T-cell (primary cell): ENCODE data around the gene SMURF2. TPM values are rescaled to one million over a fixed set of nuclear protein-coding genes. Genes with fewer than 3 reads are reported as not detected.
"Not testable (repeated sequence)": the region's sequence is repeated elsewhere in the genome, so short reads cannot be mapped to it uniquely, and the experiment has no call there.

Experiments
- ATAC-seq, 4 experiments: fragments of 200-7000 bp in 3 of 4; fragments of 150-1000 bp in 1 of 4; cut with Tn5 transposase; replicated peaks in 1 of 4; 1 replicate in 3 of 4; 2 replicates in 1 of 4; pipeline ENCODE4 v1.10.0; 2021; ENCODE audit warnings: moderate library complexity in 3 of 4, mild to moderate bottlenecking in 2 of 4, moderate number of reproducible peaks in 1 of 4
- CTCF ChIA-PET, 2 donors: fragments of 300-600 bp; sonication (Branson Sonifier 250); formaldehyde crosslinking; loops; one replicate each; lab custom pipeline; 2022; ENCODE audit warnings: antibody characterized with exemption in 2 of 2; lab: Charles Lee
- POLR2A ChIA-PET, 2 donors: fragments of 300-600 bp; sonication (Branson Sonifier 250); formaldehyde crosslinking; loops; one replicate each; lab custom pipeline; 2022; ENCODE audit warnings: antibody characterized with exemption in 2 of 2; lab: Charles Lee
- DNase-seq, 35 experiments: peaks; one replicate each; pipeline versions ENCODE4 v3.0.0 to v3.0.0-alpha.2; 2013 to 2023
- H3K27ac ChIP-seq: one replicate; pipeline ENCODE4 v1.5.1; 2013; ENCODE audit warnings: low read length
- H3K27me3 ChIP-seq, 2 experiments: replicated peaks in 1 of 2; 1 replicate in 1 of 2; 2 replicates in 1 of 2; pipeline versions ENCODE4 v1.6.1 to v1.7.0; 2013; ENCODE audit warnings: low read length in 1 of 2, mixed read lengths in 1 of 2; ENCODE audit not compliant: control insufficient read depth in 2 of 2, insufficient read depth in 2 of 2; ENCODE audit errors: extremely low read depth in 1 of 2
- H3K36me3 ChIP-seq, 2 donors: 1 replicate in 1 of 2; 2 replicates in 1 of 2; pipeline versions ENCODE4 v1.6.1 to v1.7.0; 2013; ENCODE audit warnings: low read length in 1 of 2; ENCODE audit not compliant: control insufficient read depth in 2 of 2, insufficient read depth in 1 of 2; ENCODE audit errors: extremely low read depth in 1 of 2
- H3K4me1 ChIP-seq, 2 experiments: 1 replicate in 1 of 2; 2 replicates in 1 of 2; pipeline versions ENCODE4 v1.6.1 to v1.7.0; 2013; ENCODE audit warnings: low read length in 2 of 2, mixed read lengths in 1 of 2; ENCODE audit not compliant: insufficient read depth in 2 of 2, control insufficient read depth in 1 of 2; ENCODE audit errors: extremely low read depth in 1 of 2
- H3K4me3 ChIP-seq, 2 donors: 1 replicate in 1 of 2; 2 replicates in 1 of 2; pipeline versions ENCODE4 v1.5.1 to v1.7.0; 2013; ENCODE audit warnings: mild to moderate bottlenecking in 2 of 2, low read length in 1 of 2, moderate library complexity in 1 of 2; ENCODE audit not compliant: control insufficient read depth in 1 of 2; ENCODE audit errors: extremely low read depth in 1 of 2
- H3K9me3 ChIP-seq: 2 replicates; pipeline ENCODE4 v1.7.0; 2013
- H3K27ac Mint-ChIP-seq, 2 donors: one replicate each; pipeline ENCODE4 v1.8.0; 2020 to 2021; ENCODE audit warnings: mild to moderate bottlenecking in 2 of 2, mixed read lengths in 2 of 2
- H3K27me3 Mint-ChIP-seq, 2 donors: one replicate each; pipeline ENCODE4 v1.8.0; 2021 to 2022; ENCODE audit warnings: mixed read lengths in 2 of 2
- H3K36me3 Mint-ChIP-seq: one replicate; pipeline ENCODE4 v1.8.0; 2021; ENCODE audit warnings: mixed read lengths
- H3K4me1 Mint-ChIP-seq, 3 donors: one replicate each; pipeline ENCODE4 v1.8.0; 2020 to 2022; ENCODE audit warnings: mixed read lengths in 3 of 3, mild to moderate bottlenecking in 1 of 3
- H3K4me3 Mint-ChIP-seq, 3 donors: one replicate each; pipeline ENCODE4 v1.8.0; 2020 to 2022; ENCODE audit warnings: mild to moderate bottlenecking in 3 of 3, mixed read lengths in 3 of 3, moderate library complexity in 3 of 3
- H3K9me3 Mint-ChIP-seq, 3 donors: one replicate each; pipeline ENCODE4 v1.8.0; 2020 to 2022; ENCODE audit warnings: mixed read lengths in 3 of 3
- WGBS: methylation state at CpG from one replicate; pipeline ENCODE4 v1.1.5; 2013; ENCODE audit warnings: missing lambda C conversion rate; ENCODE audit not compliant: insufficient coverage; 5-methylcytosine and 5-hydroxymethylcytosine counted together
- total RNA-seq, 35 experiments: library from RNA in 6 of 35; stranded (reverse) in 6 of 35; fragments of 120-200 nt in 1 of 35; gene quantifications; one replicate each; pipeline versions ENCODE4 v1.2.1 to v1.2.4 and lab custom pipeline; 2013 to 2026

Gene SMURF2
- total RNA-seq, 5 donors from 2014 or later (not counting 1 experiment from before 2014, with no cell fraction given): 27.4 to 36.6 (median 34.8) TPM

DNA sequence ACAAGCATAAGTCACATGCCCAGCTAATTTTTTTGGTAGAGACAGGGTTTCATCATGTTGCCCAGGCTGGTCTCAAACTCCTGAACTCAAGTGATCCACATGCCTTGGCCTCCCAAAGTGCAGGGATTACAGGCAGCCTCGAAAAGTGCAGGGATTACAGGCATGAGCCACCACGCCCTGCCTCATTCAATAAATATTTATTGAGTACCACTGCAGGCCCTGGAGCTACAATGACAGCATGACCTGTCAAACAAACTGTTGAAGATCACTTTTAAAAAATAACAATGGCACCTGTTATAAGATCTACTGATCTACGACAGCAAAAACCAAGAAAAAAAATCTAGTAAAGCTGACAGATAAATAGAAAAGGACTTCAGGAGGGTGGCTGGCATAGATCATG, 79.1 kb downstream of the SMURF2 start:
- WGBS: 100% methylated on average over 1 of the region's 3 CpGs
- no peak overlapping the region for H3K4me3 Mint-ChIP-seq
- peaks cover 27% of the 10 kb centered on the region for H3K36me3 Mint-ChIP-seq
- no peaks in the 10 kb centered on the region for H3K9me3 ChIP-seq
- no peak overlapping the region for H3K4me3 ChIP-seq
- H3K27ac ChIP-seq: no peak overlapping the region
- H3K27me3 ChIP-seq: no peaks in the 10 kb centered on the region
- no peaks in the 10 kb centered on the region for H3K27me3 Mint-ChIP-seq
- POLR2A ChIA-PET: no interaction called here
- peaks cover 18 to 38% of the 10 kb centered on the region in 2 donors for H3K36me3 ChIP-seq
- DNase-seq (no peak), ATAC-seq (no peak)
- H3K27ac Mint-ChIP-seq: no peak overlapping the region
- CTCF ChIA-PET: no interaction called here
- H3K4me1 Mint-ChIP-seq: peaks cover 0 to 13% (median 10%) of the 10 kb centered on the region in 3 donors
- no peaks in the 10 kb centered on the region for H3K9me3 Mint-ChIP-seq
- no peaks in the 10 kb centered on the region for H3K4me1 ChIP-seq

DNA sequence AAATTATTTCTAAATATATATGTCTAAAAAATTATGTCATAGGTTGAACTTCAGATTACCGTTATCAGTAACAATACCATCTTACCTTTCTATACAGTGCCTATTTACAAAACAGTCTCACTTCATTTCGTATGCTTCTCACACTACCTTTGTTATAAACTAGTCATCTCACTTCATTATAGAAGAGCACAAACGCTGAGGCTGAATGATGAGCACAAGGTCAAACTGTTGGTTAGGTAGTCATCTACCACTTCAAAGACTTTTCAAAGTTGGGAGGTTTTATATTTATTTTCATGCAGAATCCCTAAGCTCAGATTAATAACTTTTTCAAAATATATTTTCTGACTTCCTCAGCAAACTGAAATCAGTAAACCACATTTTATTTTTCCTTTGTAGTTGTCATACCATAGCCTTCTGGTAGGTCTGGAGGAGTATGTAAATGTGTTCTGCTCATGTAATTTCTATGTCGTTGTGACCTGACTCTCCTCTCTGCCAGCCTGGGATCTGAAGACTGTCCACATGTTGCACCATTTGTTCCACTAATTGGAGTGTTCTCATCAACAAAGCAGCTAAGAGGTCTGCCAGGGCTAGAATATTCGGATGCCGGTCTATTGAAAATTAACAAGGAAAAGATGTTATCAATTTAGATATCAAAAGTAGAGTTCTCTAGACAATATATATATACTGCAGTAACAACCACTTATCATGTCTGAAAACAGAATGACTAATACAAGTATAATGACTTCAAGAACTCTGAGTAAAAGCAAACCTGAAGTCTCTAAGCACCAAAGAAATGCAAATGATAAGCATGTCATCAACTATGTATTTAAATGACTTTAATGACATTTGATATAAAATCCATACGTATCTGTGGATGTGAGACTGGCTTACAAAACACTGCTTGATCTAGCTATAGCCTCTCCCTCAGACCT, 81.5 kb downstream of the SMURF2 start:
- Histone ChIP-seq H3K4me1 (no peaks in the 10 kb centered on the region), H3K27me3 (no peaks in the 10 kb centered on the region), H3K27ac (no peak overlapping the region), H3K9me3 (no peaks in the 10 kb centered on the region), H3K36me3 (peaks cover 19 to 47% of the 10 kb centered on the region in 2 donors), H3K4me3 (no peak overlapping the region)
- Mint-ChIP-seq H3K27me3 (no peaks in the 10 kb centered on the region), H3K27ac (peak overlapping the region; percentile 16 to 53), H3K4me1 (peaks cover 0 to 13% (median 10%) of the 10 kb centered on the region in 3 donors), H3K4me3 (no peak overlapping the region), H3K9me3 (no peaks in the 10 kb centered on the region), H3K36me3 (peaks cover 34% of the 10 kb centered on the region)
- DNase-seq (no peak), ATAC-seq (no peak)
- ChIA-PET POLR2A (no interaction called here), CTCF (no interaction called here)
- 0% methylated on average over 1 of the region's 7 CpGs for WGBS

DNA sequence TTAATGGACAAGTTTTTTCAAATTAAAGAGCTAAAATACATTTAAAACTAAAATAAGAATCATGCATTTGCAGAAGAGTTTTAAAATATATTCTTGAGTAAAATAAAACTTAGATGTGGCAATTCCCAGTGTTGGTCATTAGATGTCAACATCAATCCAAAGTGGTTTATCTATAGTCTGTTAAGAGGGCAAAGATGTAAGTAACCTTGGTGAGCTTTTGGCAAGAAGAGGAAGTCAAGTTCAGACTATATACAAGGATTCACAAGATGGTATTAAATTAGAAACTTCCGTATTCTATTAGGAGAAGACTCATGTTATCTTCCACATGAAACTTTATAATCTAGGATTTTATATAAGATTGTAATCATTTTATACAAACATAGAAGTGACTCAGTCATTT, 82.2 kb downstream of the SMURF2 start:
- CTCF ChIA-PET: no interaction called here
- H3K36me3 Mint-ChIP-seq: peaks cover 34% of the 10 kb centered on the region
- H3K4me3 ChIP-seq: no peak overlapping the region
- no peak overlapping the region for H3K4me3 Mint-ChIP-seq
- DNase-seq (no peak), ATAC-seq (no peak)
- H3K27me3 ChIP-seq: no peaks in the 10 kb centered on the region
- H3K36me3 ChIP-seq: peaks cover 20 to 47% of the 10 kb centered on the region in 2 donors
- H3K27ac Mint-ChIP-seq: no peak overlapping the region
- H3K9me3 Mint-ChIP-seq: no peaks in the 10 kb centered on the region
- H3K4me1 Mint-ChIP-seq: peaks cover 0 to 13% (median 10%) of the 10 kb centered on the region in 3 donors
- no CpG with 5 or more reads among the region's 1 CpG for WGBS
- no peaks in the 10 kb centered on the region for H3K9me3 ChIP-seq
- H3K27me3 Mint-ChIP-seq: no peaks in the 10 kb centered on the region
- H3K27ac ChIP-seq: no peak overlapping the region
- no peaks in the 10 kb centered on the region for H3K4me1 ChIP-seq
- POLR2A ChIA-PET: no interaction called here

DNA sequence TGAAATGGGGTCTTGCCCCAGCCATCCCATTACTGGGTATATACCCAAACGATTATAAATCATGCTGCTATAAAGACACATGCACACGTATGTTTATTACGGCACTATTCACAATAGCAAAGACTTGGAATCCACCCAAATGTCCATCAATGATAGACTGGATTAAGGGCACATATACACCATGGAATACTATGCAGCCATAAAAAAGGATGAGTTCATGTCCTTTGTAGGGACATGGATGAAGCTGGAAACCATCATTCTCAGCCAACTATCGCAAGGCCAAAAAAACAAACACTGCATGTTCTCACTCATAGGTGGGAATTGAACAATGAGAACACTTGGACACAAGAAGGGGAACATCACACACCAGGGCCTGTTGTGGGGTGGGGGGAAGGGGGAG, 85.1 kb downstream of the SMURF2 start:
- CTCF ChIA-PET: interaction anchor here in 1 of 2 donors (1.0 kb wide), 1 partner anchor 159 kb away, joined by 3 read pairs; no protein-coding TSS in a partner anchor

DNA sequence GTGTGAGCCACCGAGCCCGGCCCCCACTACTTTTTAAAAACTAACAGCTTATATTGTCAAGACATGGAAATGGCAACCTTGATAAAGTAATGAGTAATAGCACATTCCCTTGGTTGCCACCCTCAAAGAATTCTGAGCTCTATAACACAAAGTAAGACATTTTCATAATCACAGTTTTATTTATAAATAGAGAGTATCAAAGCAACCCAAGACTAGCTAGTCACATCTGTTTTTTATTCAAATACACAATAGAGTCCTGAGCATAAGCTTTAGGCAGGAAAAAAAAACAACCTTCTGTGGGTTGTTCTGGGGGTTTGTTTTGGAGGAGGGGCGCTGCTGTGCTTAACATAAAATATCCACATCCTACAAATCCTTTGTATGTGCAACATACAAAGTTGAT, 86.7 kb downstream of the SMURF2 start:
- DNase-seq (no peak), ATAC-seq (no peak)
- Mint-ChIP-seq H3K9me3 (no peaks in the 10 kb centered on the region), H3K36me3 (peaks cover 19% of the 10 kb centered on the region), H3K27ac (no peak overlapping the region), H3K27me3 (no peaks in the 10 kb centered on the region), H3K4me3 (no peak overlapping the region), H3K4me1 (peaks cover 6 to 15% (median 13%) of the 10 kb centered on the region in 3 donors)
- ChIA-PET POLR2A (interaction anchor here in 1 of 2 donors (0.6 to 0.7 kb wide), 2 partner anchors 15 to 806 kb away, joined by 3 read pairs; no protein-coding TSS in a partner anchor), CTCF (interaction anchor here in 1 of 2 donors (1.0 to 1.5 kb wide), 3 partner anchors 29 to 155 kb away, joined by 3 to 5 read pairs (median 3); no protein-coding TSS in a partner anchor)
- Histone ChIP-seq H3K9me3 (no peaks in the 10 kb centered on the region), H3K27ac (no peak overlapping the region), H3K4me1 (peaks cover 0 to 7% of the 10 kb centered on the region in 2 experiments), H3K27me3 (no peaks in the 10 kb centered on the region), H3K4me3 (no peak overlapping the region), H3K36me3 (peaks cover 4 to 37% of the 10 kb centered on the region in 2 donors)
- no CpG with 5 or more reads among the region's 3 CpGs for WGBS

More for the DNA sequence above, 85.1 kb downstream of the SMURF2 start:
- H3K4me3 Mint-ChIP-seq, H3K4me3 ChIP-seq, H3K27me3 Mint-ChIP-seq, H3K27ac ChIP-seq, DNase-seq, H3K9me3 Mint-ChIP-seq, H3K4me1 ChIP-seq, H3K27ac Mint-ChIP-seq, H3K27me3 ChIP-seq, H3K9me3 ChIP-seq, ATAC-seq: not testable (repeated sequence)
- 100% methylated on average over 1 of the region's 4 CpGs for WGBS
- POLR2A ChIA-PET: interaction anchor here in 1 of 2 donors (0.6 kb wide), 1 partner anchor 15 kb away, joined by 3 read pairs; no protein-coding TSS in a partner anchor
- peaks cover 28% of the 10 kb centered on the region for H3K36me3 Mint-ChIP-seq
- H3K4me1 Mint-ChIP-seq: peaks cover 6 to 26% (median 23%) of the 10 kb centered on the region in 3 donors
- peaks cover 14 to 35% of the 10 kb centered on the region in 2 donors for H3K36me3 ChIP-seq

DNA sequence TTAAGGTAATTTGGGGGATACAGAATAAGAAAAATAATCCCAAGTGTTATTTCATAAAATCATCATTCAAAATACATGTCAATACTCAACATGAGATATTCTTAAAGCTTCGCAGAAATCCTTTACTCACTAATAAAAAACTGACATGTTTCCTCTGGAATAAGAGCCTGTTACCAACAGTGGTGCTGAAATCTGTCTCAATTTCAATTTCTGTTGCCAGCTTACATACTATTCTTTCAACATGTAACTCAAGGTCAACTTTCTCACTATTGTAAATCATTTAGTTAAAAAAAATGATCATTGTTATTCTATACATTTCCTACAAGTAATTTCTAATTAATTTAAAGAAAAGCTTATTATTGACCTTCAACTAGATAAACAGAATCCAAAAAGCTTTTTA, 87.5 kb downstream of the SMURF2 start:
- peaks cover 14% of the 10 kb centered on the region for H3K36me3 Mint-ChIP-seq

More for the DNA sequence above, 87.5 kb downstream of the SMURF2 start:
- Mint-ChIP-seq H3K4me1 (peaks cover 6 to 13% (median 13%) of the 10 kb centered on the region in 3 donors), H3K9me3 (no peaks in the 10 kb centered on the region), H3K27ac (peak overlapping the region in 1 of 2 donors; percentile 46), H3K4me3 (no peak overlapping the region), H3K27me3 (no peaks in the 10 kb centered on the region)
- no peak for DNase-seq
- POLR2A ChIA-PET: interaction anchor here (0.6 to 0.7 kb wide), 4 partner anchors 15 to 609 kb away, joined by 3 to 5 read pairs (median 3); no protein-coding TSS in a partner anchor
- no peaks in the 10 kb centered on the region for H3K9me3 ChIP-seq
- peaks cover 0 to 7% of the 10 kb centered on the region in 2 experiments for H3K4me1 ChIP-seq
- peaks cover 3 to 40% of the 10 kb centered on the region in 2 donors for H3K36me3 ChIP-seq
- ATAC-seq: no peak
- CTCF ChIA-PET: interaction anchor here in 1 of 2 donors (1.0 to 1.5 kb wide), 3 partner anchors 30 to 155 kb away, joined by 3 to 5 read pairs (median 3); no protein-coding TSS in a partner anchor
- no peak overlapping the region for H3K4me3 ChIP-seq
- no peak overlapping the region for H3K27ac ChIP-seq
- WGBS: 100% methylated on average over 1 of the region's 1 CpG
- H3K27me3 ChIP-seq: no peaks in the 10 kb centered on the region
